ENCODE results near the gene DCC. TPM values are rescaled to one million over a fixed set of nuclear protein-coding genes. Genes with fewer than 3 reads are reported as not detected.

Gene DCC
- total RNA-seq, 1 experiment from 2014 or later = not detected

GRCh38 chr18:53033128-53033527, 693.1 kb downstream of the DCC start:
- no peaks in the 10 kb centered on the region for H3K9me2 ChIP-seq (replicated peaks; ENCODE audit: insufficient read depth, low read length)
- H3K4me1 ChIP-seq (ENCODE audit: low read length) = no peaks in the 10 kb centered on the region
- H3K4me2 ChIP-seq (ENCODE audit: low read depth, low read length, poor library complexity, severe bottlenecking) = no peak overlapping the region
- H3K9ac ChIP-seq (ENCODE audit: low read length) = no peak overlapping the region
- H3K27me3 ChIP-seq (ENCODE audit: low read length) = no peaks in the 10 kb centered on the region
- no peak overlapping the region for H3K27ac ChIP-seq (ENCODE audit: low read length)
- no peak for DNase-seq
- H3K4me3 ChIP-seq (ENCODE audit: low read length) = no peak overlapping the region
- no peaks in the 10 kb centered on the region for H4K20me1 ChIP-seq (ENCODE audit: insufficient read depth, low read depth, low read length)
- no peaks in the 10 kb centered on the region for H3K79me2 ChIP-seq (ENCODE audit: low read length)
- H3K36me3 ChIP-seq (ENCODE audit: insufficient read depth, low read length) = no peaks in the 10 kb centered on the region
- peaks cover 20% of the 10 kb centered on the region for H3K9me3 ChIP-seq (ENCODE audit: low read length)
- no peak overlapping the region for H2AFZ ChIP-seq (ENCODE audit: low read length)

GRCh38 chr18:53038608-53039007, 698.6 kb downstream of the DCC start:
- H3K9ac ChIP-seq (ENCODE audit: low read length) = no peak overlapping the region
- no peaks in the 10 kb centered on the region; the same call in 1 of the 2 replicates for H3K36me3 ChIP-seq (ENCODE audit: insufficient read depth, low read length)
- no peaks in the 10 kb centered on the region for H3K79me2 ChIP-seq (ENCODE audit: low read length)
- no peak overlapping the region for H2AFZ ChIP-seq (ENCODE audit: low read length)
- no peaks in the 10 kb centered on the region for H3K9me2 ChIP-seq (replicated peaks; ENCODE audit: insufficient read depth, low read length)
- H3K27me3 ChIP-seq (ENCODE audit: low read length) = no peaks in the 10 kb centered on the region
- peaks cover 27% of the 10 kb centered on the region for H3K9me3 ChIP-seq (ENCODE audit: low read length)
- H3K27ac ChIP-seq (ENCODE audit: low read length) = no peak overlapping the region
- H3K4me3 ChIP-seq (ENCODE audit: low read length) = no peak overlapping the region
- no peak for DNase-seq
- H3K4me2 ChIP-seq (ENCODE audit: low read depth, low read length, poor library complexity, severe bottlenecking) = no peak overlapping the region
- H4K20me1 ChIP-seq (ENCODE audit: insufficient read depth, low read depth, low read length) = no peaks in the 10 kb centered on the region
- no peaks in the 10 kb centered on the region for H3K4me1 ChIP-seq (ENCODE audit: low read length)

DNA sequence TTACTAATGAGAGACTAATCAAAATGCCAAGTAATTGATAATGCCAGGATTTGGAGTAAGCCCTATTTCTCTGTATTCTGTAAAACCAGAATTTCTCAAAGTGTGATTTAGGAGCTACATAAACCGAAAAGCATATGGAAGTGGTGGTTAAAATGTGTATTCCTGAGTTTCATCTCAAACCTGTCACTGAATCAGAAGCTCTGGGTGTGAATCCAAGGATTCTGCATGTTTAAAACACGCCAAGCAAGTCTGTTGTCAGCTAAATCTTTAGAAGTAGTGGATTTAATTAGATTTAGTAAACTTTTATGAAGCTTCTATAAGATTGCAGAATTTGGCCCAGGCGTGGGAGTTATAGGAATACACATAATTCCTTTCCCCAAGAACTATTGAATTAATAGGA, 700.3 kb downstream of the DCC start:
- no peaks in the 10 kb centered on the region for H3K4me1 ChIP-seq (ENCODE audit: low read length)
- no peak overlapping the region for H3K4me3 ChIP-seq (ENCODE audit: low read length)
- H3K79me2 ChIP-seq (ENCODE audit: low read length) = no peaks in the 10 kb centered on the region
- H3K9ac ChIP-seq (ENCODE audit: low read length) = no peak overlapping the region
- H3K4me2 ChIP-seq (ENCODE audit: low read depth, low read length, poor library complexity, severe bottlenecking) = no peak overlapping the region
- no peaks in the 10 kb centered on the region for H4K20me1 ChIP-seq (ENCODE audit: insufficient read depth, low read depth, low read length)
- DNase-seq = no peak
- H3K9me2 ChIP-seq (replicated peaks; ENCODE audit: insufficient read depth, low read length) = no peaks in the 10 kb centered on the region
- H3K27ac ChIP-seq (ENCODE audit: low read length) = no peak overlapping the region
- H3K9me3 ChIP-seq (ENCODE audit: low read length) = peaks cover 20% of the 10 kb centered on the region
- no peak overlapping the region for H2AFZ ChIP-seq (ENCODE audit: low read length)
- H3K36me3 ChIP-seq (ENCODE audit: insufficient read depth, low read length) = no peaks in the 10 kb centered on the region; the same call in 1 of the 2 replicates
- H3K27me3 ChIP-seq (ENCODE audit: low read length) = no peaks in the 10 kb centered on the region

DNA sequence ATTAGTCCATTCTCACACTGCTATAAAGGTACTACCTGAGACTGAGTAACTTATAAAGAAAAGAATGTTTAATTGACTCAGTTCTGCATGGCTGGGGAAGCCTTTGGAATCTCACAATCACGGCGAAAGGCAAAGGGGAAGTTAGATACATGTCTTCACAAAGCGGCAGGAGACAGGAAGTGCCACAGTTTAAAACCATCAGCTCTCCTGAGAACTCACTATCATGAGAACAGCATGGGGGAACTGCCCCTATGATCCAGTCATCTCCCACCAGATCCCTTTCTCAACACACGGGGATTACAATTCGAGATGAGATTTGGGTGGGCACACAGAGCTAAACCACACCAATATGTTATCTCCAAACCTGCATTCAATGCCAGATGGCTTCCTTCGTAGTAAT, 716.1 kb downstream of the DCC start:
- no peaks in the 10 kb centered on the region for H3K79me2 ChIP-seq (ENCODE audit: low read length)
- H3K9me3 ChIP-seq (ENCODE audit: low read length) = peaks cover 33% of the 10 kb centered on the region
- no peaks in the 10 kb centered on the region for H3K4me1 ChIP-seq (ENCODE audit: low read length)
- H3K9ac ChIP-seq (ENCODE audit: low read length) = no peak overlapping the region
- H3K4me2 ChIP-seq (ENCODE audit: low read depth, low read length, poor library complexity, severe bottlenecking) = no peak overlapping the region
- H3K27me3 ChIP-seq (ENCODE audit: low read length) = no peaks in the 10 kb centered on the region
- no peaks in the 10 kb centered on the region for H3K9me2 ChIP-seq (replicated peaks; ENCODE audit: insufficient read depth, low read length)
- H4K20me1 ChIP-seq (ENCODE audit: insufficient read depth, low read depth, low read length) = no peaks in the 10 kb centered on the region
- H2AFZ ChIP-seq (ENCODE audit: low read length) = no peak overlapping the region
- H3K36me3 ChIP-seq (ENCODE audit: insufficient read depth, low read length) = no peaks in the 10 kb centered on the region
- no peak overlapping the region for H3K4me3 ChIP-seq (ENCODE audit: low read length)
- DNase-seq = no peak
- H3K27ac ChIP-seq (ENCODE audit: low read length) = no peak overlapping the region

- peaks cover 10% of the 10 kb centered on the region for H3K9me3 ChIP-seq (ENCODE audit: low read length)
- no peaks in the 10 kb centered on the region for H3K27me3 ChIP-seq (ENCODE audit: low read length)
- H3K4me1 ChIP-seq (ENCODE audit: low read length) = no peaks in the 10 kb centered on the region
Measured at GRCh38 chr18:53070788-53071187, 730.8 kb downstream of the DCC start.

DNA sequence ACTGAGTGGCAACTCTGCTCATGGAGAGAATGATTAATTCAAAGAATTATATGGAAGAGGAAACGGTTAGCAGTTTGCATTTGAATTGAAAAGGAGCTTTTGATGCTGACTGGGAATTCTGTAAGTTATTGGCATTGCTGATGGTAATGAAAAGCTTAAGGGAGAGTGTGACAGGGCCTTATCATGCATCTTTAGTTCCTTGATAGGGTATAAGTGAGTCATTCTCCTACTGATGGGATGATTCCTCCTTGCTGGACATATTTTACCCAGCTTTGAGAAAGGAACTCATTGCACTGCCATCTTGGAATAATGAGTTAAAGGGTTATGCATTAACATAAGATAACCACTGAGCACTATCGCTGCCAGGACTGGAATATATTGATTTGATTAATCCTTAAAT, 740.7 kb downstream of the DCC start:
- H4K20me1 ChIP-seq (ENCODE audit: insufficient read depth, low read depth, low read length) = no peaks in the 10 kb centered on the region
- no peaks in the 10 kb centered on the region for H3K4me1 ChIP-seq (ENCODE audit: low read length)
- H2AFZ ChIP-seq (ENCODE audit: low read length) = no peak overlapping the region
- peaks cover 33% of the 10 kb centered on the region for H3K9me3 ChIP-seq (ENCODE audit: low read length)
- no peak overlapping the region for H3K4me2 ChIP-seq (ENCODE audit: low read depth, low read length, poor library complexity, severe bottlenecking)
- no peaks in the 10 kb centered on the region for H3K9me2 ChIP-seq (replicated peaks; ENCODE audit: insufficient read depth, low read length)
- H3K4me3 ChIP-seq (ENCODE audit: low read length) = no peak overlapping the region
- DNase-seq = no peak
- no peak overlapping the region for H3K9ac ChIP-seq (ENCODE audit: low read length)
- no peaks in the 10 kb centered on the region for H3K79me2 ChIP-seq (ENCODE audit: low read length)
- no peak overlapping the region for H3K27ac ChIP-seq (ENCODE audit: low read length)
- no peaks in the 10 kb centered on the region for H3K36me3 ChIP-seq (ENCODE audit: insufficient read depth, low read length)
- no peaks in the 10 kb centered on the region for H3K27me3 ChIP-seq (ENCODE audit: low read length)

More at GRCh38 chr18:53070788-53071187, 730.8 kb downstream of the DCC start:
- Histone ChIP-seq H3K9me2 (replicated peaks; ENCODE audit: insufficient read depth, low read length) (no peaks in the 10 kb centered on the region), H3K4me2 (ENCODE audit: low read depth, low read length, poor library complexity, severe bottlenecking) (no peak overlapping the region), H3K9ac (ENCODE audit: low read length) (no peak overlapping the region), H3K79me2 (ENCODE audit: low read length) (no peaks in the 10 kb centered on the region), H3K27ac (ENCODE audit: low read length) (no peak overlapping the region), H4K20me1 (ENCODE audit: insufficient read depth, low read depth, low read length) (no peaks in the 10 kb centered on the region), H3K36me3 (ENCODE audit: insufficient read depth, low read length) (no peaks in the 10 kb centered on the region), H3K4me3 (ENCODE audit: low read length) (no peak overlapping the region), H2AFZ (ENCODE audit: low read length) (no peak overlapping the region)
- DNase-seq = no peak

GRCh38 chr18:53093636-53094035, 753.6 kb downstream of the DCC start:
- DNase-seq = no peak
- Histone ChIP-seq H3K27me3 (ENCODE audit: low read length) (no peaks in the 10 kb centered on the region), H2AFZ (ENCODE audit: low read length) (no peak overlapping the region), H3K4me2 (ENCODE audit: low read depth, low read length, poor library complexity, severe bottlenecking) (no peak overlapping the region), H3K9ac (ENCODE audit: low read length) (no peak overlapping the region), H3K36me3 (ENCODE audit: insufficient read depth, low read length) (no peaks in the 10 kb centered on the region), H3K27ac (ENCODE audit: low read length) (no peak overlapping the region), H3K4me1 (ENCODE audit: low read length) (no peaks in the 10 kb centered on the region), H3K79me2 (ENCODE audit: low read length) (no peaks in the 10 kb centered on the region), H4K20me1 (ENCODE audit: insufficient read depth, low read depth, low read length) (no peaks in the 10 kb centered on the region), H3K9me2 (replicated peaks; ENCODE audit: insufficient read depth, low read length) (no peaks in the 10 kb centered on the region), H3K4me3 (ENCODE audit: low read length) (no peak overlapping the region), H3K9me3 (ENCODE audit: low read length) (peaks cover 6% of the 10 kb centered on the region; the same call in 1 of the 2 replicates)

- Histone ChIP-seq H3K4me2 (ENCODE audit: low read depth, low read length, poor library complexity, severe bottlenecking) (no peak overlapping the region), H3K9ac (ENCODE audit: low read length) (no peak overlapping the region), H3K79me2 (ENCODE audit: low read length) (no peaks in the 10 kb centered on the region), H3K4me3 (ENCODE audit: low read length) (no peak overlapping the region), H3K36me3 (ENCODE audit: insufficient read depth, low read length) (no peaks in the 10 kb centered on the region), H2AFZ (ENCODE audit: low read length) (no peak overlapping the region), H3K9me3 (ENCODE audit: low read length) (peaks cover 8% of the 10 kb centered on the region; the same call in 1 of the 2 replicates), H4K20me1 (ENCODE audit: insufficient read depth, low read depth, low read length) (no peaks in the 10 kb centered on the region), H3K27me3 (ENCODE audit: low read length) (no peaks in the 10 kb centered on the region), H3K27ac (ENCODE audit: low read length) (no peak overlapping the region), H3K9me2 (replicated peaks; ENCODE audit: insufficient read depth, low read length) (no peaks in the 10 kb centered on the region), H3K4me1 (ENCODE audit: low read length) (no peaks in the 10 kb centered on the region)
- no peak for DNase-seq
Measured at GRCh38 chr18:53101536-53102105, 761.6 kb downstream of the DCC start.
